DOHH2 (cell line): ENCODE data around the gene GART.

Experiments
- EZH2phosphoT487 ChIP-seq: fragments of 200-600 bp; sonication (generic); IDR thresholded peaks from 2 replicates; pipeline ENCODE4 v1.6.1; 2017; ENCODE audit warnings: borderline replicate concordance, mild to moderate bottlenecking, antibody characterized with exemption, low read length, moderate library complexity, mixed read lengths
- TF ChIP-seq, protein P1 (sequence below): fragments of 200-600 bp; sonication (generic); IDR thresholded peaks from one replicate; pipeline ENCODE4 v1.5.1; 2014; ENCODE audit warnings: antibody characterized with exemption, mild to moderate bottlenecking, low read depth, low read length; ENCODE audit not compliant: poor library complexity, severe bottlenecking

- TF ChIP-seq, protein P1, sequence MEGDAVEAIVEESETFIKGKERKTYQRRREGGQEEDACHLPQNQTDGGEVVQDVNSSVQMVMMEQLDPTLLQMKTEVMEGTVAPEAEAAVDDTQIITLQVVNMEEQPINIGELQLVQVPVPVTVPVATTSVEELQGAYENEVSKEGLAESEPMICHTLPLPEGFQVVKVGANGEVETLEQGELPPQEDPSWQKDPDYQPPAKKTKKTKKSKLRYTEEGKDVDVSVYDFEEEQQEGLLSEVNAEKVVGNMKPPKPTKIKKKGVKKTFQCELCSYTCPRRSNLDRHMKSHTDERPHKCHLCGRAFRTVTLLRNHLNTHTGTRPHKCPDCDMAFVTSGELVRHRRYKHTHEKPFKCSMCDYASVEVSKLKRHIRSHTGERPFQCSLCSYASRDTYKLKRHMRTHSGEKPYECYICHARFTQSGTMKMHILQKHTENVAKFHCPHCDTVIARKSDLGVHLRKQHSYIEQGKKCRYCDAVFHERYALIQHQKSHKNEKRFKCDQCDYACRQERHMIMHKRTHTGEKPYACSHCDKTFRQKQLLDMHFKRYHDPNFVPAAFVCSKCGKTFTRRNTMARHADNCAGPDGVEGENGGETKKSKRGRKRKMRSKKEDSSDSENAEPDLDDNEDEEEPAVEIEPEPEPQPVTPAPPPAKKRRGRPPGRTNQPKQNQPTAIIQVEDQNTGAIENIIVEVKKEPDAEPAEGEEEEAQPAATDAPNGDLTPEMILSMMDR, result peak; percentile 39
- no peak for TF ChIP-seq EZH2phosphoT487
Observed at GRCh38 chr21:33479679-33480480, 62.0 kb downstream of the GART start, which contains the start of gene TMEM50B.
